ENCODE results near the gene MGAT5B. TPM values are rescaled to one million over a fixed set of nuclear protein-coding genes. Genes with fewer than 3 reads are reported as not detected.

The MGAT5B gene
- total RNA-seq, 3 donors from 2014 or later, result 0.17 to 0.65 (median 0.44) TPM

GRCh38 chr17:76994237-76994637 lies 126.0 kb downstream of the MGAT5B start:
- no peaks in the 10 kb centered on the region for H3K36me3 ChIP-seq (ENCODE audit: low read depth)
- H3K4me1 ChIP-seq (ENCODE audit: low read depth), result no peaks in the 10 kb centered on the region
- no peaks in the 10 kb centered on the region for H3K9me3 ChIP-seq
- no peak overlapping the region for H3K4me3 ChIP-seq
- ATAC-seq (no peak), DNase-seq (no peak)
- intact Hi-C loops (cut with DNase I, micrococcal nuclease), result no loop called here
- no peak for TF ChIP-seq CTCF (IDR thresholded peaks at IDR 0.05)

- no peak for DNase-seq
- no peaks in the 10 kb centered on the region for H3K9me3 ChIP-seq
- ATAC-seq, result no peak
- H3K4me1 ChIP-seq (ENCODE audit: low read depth), result no peaks in the 10 kb centered on the region
- no peak overlapping the region for H3K4me3 ChIP-seq
- intact Hi-C loops (cut with DNase I, micrococcal nuclease), result no loop called here
- no peak for TF ChIP-seq CTCF (IDR thresholded peaks at IDR 0.05)
- no peaks in the 10 kb centered on the region for H3K36me3 ChIP-seq (ENCODE audit: low read depth)
These were observed 127.3 kb downstream of the MGAT5B start for GRCh38 chr17:76995387-76996105.

- no peak for ATAC-seq
- no peak overlapping the region for H3K4me3 ChIP-seq
- H3K9me3 ChIP-seq, result no peaks in the 10 kb centered on the region
- no peaks in the 10 kb centered on the region for H3K4me1 ChIP-seq (ENCODE audit: low read depth)
- no peak for DNase-seq
- intact Hi-C loops (cut with DNase I, micrococcal nuclease), result no loop called here
- no peaks in the 10 kb centered on the region for H3K36me3 ChIP-seq (ENCODE audit: low read depth)
- no peak for TF ChIP-seq CTCF (IDR thresholded peaks at IDR 0.05)
These were observed 128.8 kb downstream of the MGAT5B start for GRCh38 chr17:76996741-76997694.

- no peak overlapping the region for H3K4me3 ChIP-seq
- peak; percentile 77 for ATAC-seq
- peak in 1 of 3 donors; percentile 10 for DNase-seq
- H3K36me3 ChIP-seq (ENCODE audit: low read depth), result no peaks in the 10 kb centered on the region
- H3K4me1 ChIP-seq (ENCODE audit: low read depth), result no peaks in the 10 kb centered on the region
- intact Hi-C loops (cut with DNase I, micrococcal nuclease), result no loop called here
- TF ChIP-seq CTCF (IDR thresholded peaks at IDR 0.05), result no peak
- no peaks in the 10 kb centered on the region for H3K9me3 ChIP-seq
These were observed 129.9 kb downstream of the MGAT5B start for GRCh38 chr17:76997981-76998531.

- no peaks in the 10 kb centered on the region for H3K36me3 ChIP-seq (ENCODE audit: low read depth)
- ATAC-seq, result no peak
- DNase-seq, result no peak
- intact Hi-C loops (cut with DNase I, micrococcal nuclease), result no loop called here
- no peak for TF ChIP-seq CTCF (IDR thresholded peaks at IDR 0.05)
- H3K4me3 ChIP-seq, result no peak overlapping the region
- H3K4me1 ChIP-seq (ENCODE audit: low read depth), result no peaks in the 10 kb centered on the region
- H3K9me3 ChIP-seq, result no peaks in the 10 kb centered on the region
These were observed 130.6 kb downstream of the MGAT5B start for GRCh38 chr17:76998839-76999238.

Other genes starting within 250 kb of the MGAT5B start
- gene ST6GALNAC1, start 224.6 kb upstream of the MGAT5B start, total RNA-seq, result 100 to 1,000 TPM in 2 of 3 donors, 10 to 100 TPM in 1; 90.2 to 363 (median 336) TPM
- gene MXRA7, start 157.4 kb upstream of the MGAT5B start, total RNA-seq, result 100 to 1,000 TPM in 1 of 3 donors, 10 to 100 TPM in 2; 11.4 to 214 (median 24.5) TPM
- 10 to 100 TPM; 27.0 to 56.3 (median 30.3) TPM for gene JMJD6, start 141.8 kb upstream of the MGAT5B start, total RNA-seq
- 10 to 100 TPM; 22.5 to 30.4 (median 28.7) TPM for gene METTL23, start 141.6 kb upstream of the MGAT5B start, total RNA-seq
- gene SRSF2, start 131.1 kb upstream of the MGAT5B start, total RNA-seq, result 100 to 1,000 TPM; 130 to 166 (median 134) TPM
- 10 to 100 TPM; 31.2 to 38.2 (median 33.2) TPM for gene MFSD11, start 130.3 kb upstream of the MGAT5B start, total RNA-seq